ENCODE results near the gene ITGB8. TPM values are rescaled to one million over a fixed set of nuclear protein-coding genes. Genes with fewer than 3 reads are reported as not detected.

Gene ITGB8
- total RNA-seq, 1 experiment from 2014 or later: 2.4 TPM

- Histone ChIP-seq H3K27ac (ENCODE audit: low read depth, low read length) (no peak overlapping the region), H3K27me3 (ENCODE audit: insufficient read depth, low read length) (no peaks in the 10 kb centered on the region), H3K4me1 (ENCODE audit: control insufficient read depth in 1 of 2, insufficient read depth in 2 of 2, low read length in 2 of 2) (no peaks in the 10 kb centered on the region), H3K79me2 (ENCODE audit: insufficient read depth, low read length) (no peaks in the 10 kb centered on the region), H3K9ac (ENCODE audit: low read length) (no peak overlapping the region), H4K20me1 (ENCODE audit: insufficient read depth) (no peaks in the 10 kb centered on the region), H2AFZ (ENCODE audit: low read depth, low read length, poor library complexity, severe bottlenecking) (no peak overlapping the region), H3K9me2 (ENCODE audit: insufficient read depth) (no peaks in the 10 kb centered on the region), H3K9me3 (ENCODE audit: control insufficient read depth in 1 of 2, insufficient read depth in 1 of 2, low read depth in 1 of 2, low read length in 2 of 2) (no peaks in the 10 kb centered on the region), H3K36me3 (ENCODE audit: control insufficient read depth in 1 of 2, insufficient read depth in 2 of 2, low read length in 2 of 2) (no peaks in the 10 kb centered on the region), H3K4me3 (replicated peaks in 1 of 2; ENCODE audit: low read depth in 1 of 2, low read length in 2 of 2) (no peak overlapping the region), H3K4me2 (ENCODE audit: low read length) (no peak overlapping the region)
- no peak for TF ChIP-seq ELF1 (IDR thresholded peaks at IDR 0.05; ENCODE audit: borderline replicate concordance, low read depth)
- no peak for TF ChIP-seq SP1 (IDR thresholded peaks at IDR 0.05; ENCODE audit: low read depth)
- no peak for TF ChIP-seq CEBPB (IDR thresholded peaks at IDR 0.05; ENCODE audit: low read depth)
- TF ChIP-seq ZNF274 (IDR thresholded peaks at IDR 0.05; ENCODE audit: low read depth, low read length): no peak
- no peak for TF ChIP-seq CBX3 (IDR thresholded peaks at IDR 0.05; ENCODE audit: low read depth)
- TF ChIP-seq FOSL1 (IDR thresholded peaks at IDR 0.05; ENCODE audit: low read depth): no peak
- no peak for TF ChIP-seq TCF7L2 (IDR thresholded peaks at IDR 0.05; ENCODE audit: borderline replicate concordance, extremely low read depth, insufficient read depth, insufficient read length)
- no peak for TF ChIP-seq SRF (IDR thresholded peaks at IDR 0.05; ENCODE audit: low read depth)
- no peak for TF ChIP-seq ATF3 (IDR thresholded peaks at IDR 0.05)
- no peak for TF ChIP-seq ZFX (IDR thresholded peaks at IDR 0.05)
- no peak for TF ChIP-seq MAX (IDR thresholded peaks at IDR 0.05)
- TF ChIP-seq EGR1 (IDR thresholded peaks at IDR 0.05; ENCODE audit: low read depth): no peak
- TF ChIP-seq REST (IDR thresholded peaks at IDR 0.05; ENCODE audit: low read depth): no peak
- TF ChIP-seq SIN3A (IDR thresholded peaks at IDR 0.05; ENCODE audit: low read depth): no peak
- TF ChIP-seq EZH2phosphoT487 (IDR thresholded peaks at IDR 0.05; ENCODE audit: borderline replicate concordance): no peak
- TF ChIP-seq ZBTB33 (IDR thresholded peaks at IDR 0.05; ENCODE audit: extremely low read depth, insufficient replicate concordance, low read length): no peak
- no peak for DNase-seq (ENCODE audit: low read depth, low spot score)
- intact Hi-C loops (cut with micrococcal nuclease): no loop called here
- POLR2A ChIA-PET: no interaction called here
- ATAC-seq: no peak
- RAD21 ChIA-PET (ENCODE audit: low non-redundant PET in 1 of 2, low total read pairs in 2 of 2, uncharacterized antibody in 2 of 2, unreplicated experiment in 2 of 2): no interaction called here
- BruUV-seq (replicated peaks): no TSS peak
- CTCF ChIA-PET: no interaction called here
These were observed 43.4 kb upstream of the ITGB8 start for GRCh38 chr7:20287317-20287716.
